Lower leg skin (tissue), 4 donors: ENCODE results near the gene NPLOC4. TPM values are rescaled to one million over a fixed set of nuclear protein-coding genes. Genes with fewer than 3 reads are reported as not detected.

Source experiments
- DNase-seq, 2 donors: peaks; one replicate each; pipeline ENCODE4 v3.0.0-alpha.2; 2019; ENCODE audit warnings: low spot score in 2 of 2
- H3K4me3 ChIP-seq: fragments of 200-600 bp; sonication (generic); 2 replicates; pipeline ENCODE4 v1.5.1; 2017; ENCODE audit warnings: mild to moderate bottlenecking, low read depth; ENCODE audit not compliant: poor library complexity, severe bottlenecking
- CTCF ChIP-seq, 3 donors: fragments of 450-650 bp; IDR thresholded peaks; one replicate each; pipeline ENCODE4 v1.5.1; 2016; ENCODE audit warnings: antibody characterized with exemption in 3 of 3, mild to moderate bottlenecking in 3 of 3, moderate library complexity in 2 of 3
- POLR2A ChIP-seq, 2 donors: fragments of 450-650 bp; IDR thresholded peaks; one replicate each; pipeline ENCODE4 v1.6.1; 2016 to 2017; ENCODE audit warnings: antibody characterized with exemption in 2 of 2, mild to moderate bottlenecking in 1 of 2, moderate library complexity in 1 of 2
- WGBS, 2 donors: methylation state at CpG; one replicate each; pipeline ENCODE4 v1.1.5; 2018; 5-methylcytosine and 5-hydroxymethylcytosine counted together
- intact Hi-C: fragments of 100-400 bp; cut with DNase I; formaldehyde crosslinking; loops from one replicate; pipeline ENCODE4 v1.15.0; 2023; ENCODE audit warnings: low total_unique reads
- total RNA-seq, 4 donors: library from RNA; depleted of rRNA; stranded (reverse); fragments of >200 nt; gene quantifications; one replicate each; pipeline ENCODE4 v1.1.0, GENCODE V29; 2016

Gene NPLOC4
- total RNA-seq, 4 donors from 2014 or later, result 49.3 to 78.7 (median 67.8) TPM

DNA sequence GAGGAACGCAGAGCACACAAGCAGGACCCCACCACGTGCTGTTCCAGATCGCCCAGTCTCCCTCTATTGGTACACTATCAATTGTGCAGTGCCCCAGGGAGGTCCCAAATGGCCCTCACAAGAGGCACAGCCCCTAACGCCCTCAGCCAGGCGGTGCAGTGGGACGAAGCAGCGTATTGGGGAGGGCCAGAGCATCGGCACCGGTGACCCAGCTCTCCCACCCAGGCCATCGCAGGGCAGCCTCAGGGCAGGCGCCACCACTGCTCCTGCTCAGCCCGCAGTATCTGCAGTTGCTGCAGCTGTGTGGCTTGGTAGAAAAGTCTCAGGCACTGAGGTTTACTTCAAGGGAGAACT is 78.8 kb downstream of the NPLOC4 start:
- TF ChIP-seq CTCF (IDR thresholded peaks at IDR 0.05) (no peak), POLR2A (IDR thresholded peaks at IDR 0.05) (no peak)
- intact Hi-C loops, result no loop called here
- no peak overlapping the region for H3K4me3 ChIP-seq
- WGBS, 2 donors, result 84 to 91% methylated on average over 10 to 12 of the region's 12 CpGs
- no peak for DNase-seq

DNA sequence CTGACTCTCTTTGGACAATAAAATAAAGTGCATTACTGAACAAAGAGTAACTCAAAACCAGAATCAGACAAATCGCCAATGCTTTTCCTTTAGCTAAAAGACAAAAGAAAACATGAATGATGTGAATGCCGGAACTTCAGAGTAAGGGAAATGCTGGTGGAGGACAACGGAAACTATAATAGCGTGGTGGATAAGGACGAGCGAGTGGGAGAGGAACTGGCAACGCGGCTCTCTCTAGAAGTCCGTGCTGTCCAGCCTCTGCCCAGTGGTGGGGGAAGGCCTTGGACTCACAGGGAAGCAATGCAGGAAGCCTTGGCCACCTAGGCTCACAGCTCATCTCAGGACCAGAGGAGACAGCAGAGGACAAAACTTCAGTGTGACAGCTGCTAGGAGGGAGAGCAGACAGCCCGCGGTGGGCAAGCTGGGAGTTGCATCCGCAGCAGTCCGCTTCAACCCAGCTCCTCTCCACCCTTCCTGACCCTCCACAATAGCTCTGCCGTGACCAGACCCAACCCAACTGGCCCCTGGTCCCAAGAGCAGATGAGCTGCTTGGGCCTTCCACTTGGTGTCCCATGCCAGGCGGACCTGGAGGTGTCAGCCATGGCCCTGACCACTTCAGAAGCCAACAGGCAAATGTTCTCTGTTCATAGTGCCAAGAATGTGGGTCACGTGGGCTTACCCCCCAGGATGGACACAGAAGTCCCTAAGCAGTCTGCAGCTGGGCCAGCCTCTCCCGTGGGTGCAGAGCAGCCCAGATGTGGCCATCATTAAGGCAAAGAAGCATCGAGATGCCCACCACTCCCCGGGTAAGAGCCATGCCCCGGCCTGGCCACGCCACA is 79.4 kb downstream of the NPLOC4 start:
- no peak overlapping the region for H3K4me3 ChIP-seq
- 84 to 87% methylated on average over 16 to 21 of the region's 21 CpGs for WGBS, 2 donors
- DNase-seq, result no peak

DNA sequence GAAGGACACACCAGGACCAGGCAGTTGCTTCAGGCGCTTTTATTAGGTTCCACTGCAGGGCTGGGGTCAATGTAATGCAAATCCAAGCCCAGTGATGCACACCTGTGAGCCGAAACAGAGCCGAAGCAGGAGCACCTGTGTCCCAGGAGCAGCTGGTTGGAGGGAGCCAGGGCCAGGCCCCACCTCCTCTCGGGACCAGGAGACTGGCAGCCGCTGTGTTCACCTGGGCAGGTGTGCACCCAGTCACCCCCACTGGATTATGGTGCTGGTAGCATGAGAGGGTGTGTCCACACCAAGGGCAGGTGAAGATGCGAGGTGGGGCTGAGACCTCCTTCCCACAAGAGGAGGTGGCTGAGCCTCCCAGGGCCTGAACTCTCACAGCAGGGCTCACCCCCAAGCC is 80.0 kb downstream of the NPLOC4 start:
- intact Hi-C loops, result no loop called here
- WGBS, 2 donors, result 83 to 84% methylated on average over 5 to 6 of the region's 6 CpGs
- TF ChIP-seq POLR2A (IDR thresholded peaks at IDR 0.05) (no peak), CTCF (IDR thresholded peaks at IDR 0.05) (no peak)
- H3K4me3 ChIP-seq, result no peak overlapping the region
- no peak for DNase-seq

More for the DNA sequence above, 79.4 kb downstream of the NPLOC4 start:
- intact Hi-C loops, result no loop called here
- TF ChIP-seq CTCF (IDR thresholded peaks at IDR 0.05) (no peak), POLR2A (IDR thresholded peaks at IDR 0.05) (no peak)

DNA sequence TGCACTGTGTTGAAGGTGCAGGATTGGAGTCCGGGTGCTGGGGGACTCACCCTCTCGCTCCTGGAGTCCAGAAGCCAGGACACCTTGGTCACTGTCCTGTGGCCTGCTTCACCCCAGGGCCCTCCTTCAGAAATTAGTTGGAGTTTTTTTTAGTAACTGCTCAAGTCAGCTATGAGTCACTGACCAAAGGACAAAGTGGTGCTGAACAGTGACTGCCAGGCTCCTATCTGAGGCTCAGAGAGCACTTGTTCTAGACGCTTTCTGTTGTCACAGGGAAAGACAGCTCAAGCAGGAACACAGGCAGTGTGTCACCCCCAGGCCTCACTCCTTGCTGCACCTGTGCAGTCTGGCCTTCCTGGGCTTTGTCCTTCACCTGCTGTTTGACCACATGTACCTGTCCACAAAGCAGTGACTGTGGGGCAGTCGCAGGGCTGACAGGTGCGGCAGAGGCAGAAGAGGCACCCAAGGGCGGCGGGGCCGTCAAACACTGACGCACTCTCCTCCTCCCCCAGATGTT is 80.7 kb downstream of the NPLOC4 start:
- 87 to 92% methylated on average over 9 of the region's 9 CpGs for WGBS, 2 donors
- intact Hi-C loops, result no loop called here
- TF ChIP-seq CTCF (IDR thresholded peaks at IDR 0.05) (no peak), POLR2A (IDR thresholded peaks at IDR 0.05) (no peak)
- H3K4me3 ChIP-seq, result no peak overlapping the region
- DNase-seq, result no peak

DNA sequence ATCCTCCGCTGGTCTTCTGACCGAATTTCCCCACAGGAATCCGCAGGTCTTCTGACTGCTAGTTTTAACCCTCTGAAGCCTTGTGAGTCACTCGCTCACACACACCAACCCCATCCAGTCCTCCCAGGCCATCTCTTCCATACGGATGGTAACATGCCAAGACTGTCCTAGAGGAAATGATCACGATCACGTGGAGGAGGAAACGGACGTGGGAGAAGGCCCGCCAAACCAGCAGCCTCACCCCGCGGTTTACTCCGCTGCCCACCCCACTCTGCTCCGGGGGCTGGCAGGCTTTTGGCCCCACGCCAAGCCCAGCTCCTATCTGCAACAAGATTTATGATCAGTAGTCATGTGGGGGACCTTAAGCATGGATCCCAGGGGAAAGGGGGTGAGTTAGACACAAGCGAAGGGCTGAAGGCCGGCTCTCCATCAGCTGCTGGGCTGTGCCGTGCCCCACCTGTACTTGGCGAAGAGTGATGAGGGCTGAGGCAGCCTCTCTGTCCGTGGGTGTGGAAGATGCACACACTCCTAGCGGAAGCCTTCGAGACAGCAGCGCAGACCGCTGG is 83.2 kb downstream of the NPLOC4 start:
- H3K4me3 ChIP-seq, result no peak overlapping the region
- TF ChIP-seq CTCF (IDR thresholded peaks at IDR 0.05), result no peak
- intact Hi-C loops, result no loop called here
- WGBS, 2 donors, result 32 to 34% methylated on average over 22 to 24 of the region's 24 CpGs
- peak in 1 of 2 donors; percentile 28 for DNase-seq
